Measurements from ENCODE around the gene KANSL1. TPM values are rescaled to one million over a fixed set of nuclear protein-coding genes. Genes with fewer than 3 reads are reported as not detected.

KANSL1 gene
- total and polyA plus RNA-seq, 10 of the 15 experiments (the other 5 are each of a cell fraction or from before 2014, with no cell fraction given) = 4.7 to 60.6 (median 28.0) TPM

DNA sequence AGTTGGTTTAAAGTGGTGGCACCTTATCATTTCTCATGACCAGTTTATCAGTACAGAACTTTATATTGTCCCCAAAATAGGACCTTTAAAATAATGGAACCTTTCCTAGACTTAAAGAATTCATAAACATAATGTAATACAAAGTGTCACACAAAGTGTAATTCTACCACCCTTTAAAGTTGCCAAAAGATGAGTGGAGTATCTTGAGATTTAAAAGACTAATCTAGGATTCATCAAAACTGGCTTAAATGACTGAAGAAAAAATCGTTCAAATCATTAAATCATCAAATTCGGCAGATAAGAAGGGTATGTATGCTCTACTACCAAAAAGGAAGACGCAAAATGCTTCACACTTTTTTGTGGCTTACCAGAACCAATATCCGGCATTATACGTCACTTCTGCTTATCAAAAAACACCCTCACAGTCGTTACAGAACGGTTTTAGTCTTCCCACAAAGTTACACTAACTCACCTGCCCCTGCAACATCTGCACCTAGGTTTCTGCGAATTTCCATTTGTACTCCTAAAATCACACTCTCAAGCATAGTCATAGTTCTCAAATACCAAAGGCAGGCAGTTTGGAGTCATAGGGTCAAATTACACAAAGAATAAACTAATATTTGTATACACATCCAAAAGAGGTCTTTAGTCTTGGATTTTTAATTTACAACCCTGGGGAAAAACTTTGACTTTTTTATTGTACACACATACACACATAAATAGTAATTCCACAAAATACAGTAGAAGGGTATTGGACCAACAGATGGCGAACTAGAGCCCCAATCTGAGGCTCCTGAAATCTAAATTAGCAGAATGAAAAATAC is 1.4 kb upstream of the KANSL1 start (continued):
- TF ChIP-seq RAD51 (IDR thresholded peaks at IDR 0.05) (peak; percentile 30; the same call in 1 of the 2 replicates), BCLAF1 (IDR thresholded peaks at IDR 0.05) (no peak), ZBED1 (IDR thresholded peaks at IDR 0.05; ENCODE audit: borderline replicate concordance) (peak; percentile 63), CHD2 (IDR thresholded peaks at IDR 0.05; ENCODE audit: borderline replicate concordance, low read depth, low read length) (no peak), MYB (IDR thresholded peaks at IDR 0.05; ENCODE audit: borderline replicate concordance, low read depth, low read length) (peak; percentile 75; the same call in 1 of the 2 replicates), SKIL (IDR thresholded peaks at IDR 0.05; ENCODE audit: low read depth, poor library complexity, severe bottlenecking) (peak; percentile 75), MEF2B (IDR thresholded peaks at IDR 0.05; ENCODE audit: partially characterized antibody, poor library complexity, severe bottlenecking) (no peak), SREBF2 (IDR thresholded peaks at IDR 0.05; ENCODE audit: low read length) (no peak), PRDM15 (CRISPR knock-in tag; IDR thresholded peaks at IDR 0.05) (0 out of 2 replicates have a peak, but pooled peaks have one; percentile 27), TCF3 (IDR thresholded peaks at IDR 0.05; ENCODE audit: borderline replicate concordance, insufficient read depth, low read depth, low read length) (0 out of 2 replicates have a peak, but pooled peaks have one; percentile 43)
